Fibroblast of skin of right quadriceps (primary cell): Measurements from ENCODE around the gene SMOC1.
A peak's percentile ranks its signal among the peaks of the same experiment; 100 is the strongest.

Experiments
- DNase-seq: peaks from one replicate; pipeline ENCODE4 v3.0.0-alpha.2; 2013

SMOC1 gene

GRCh38 chr14:69865701-69866365, 13.4 kb upstream of the SMOC1 start:
- no peak for DNase-seq

- no peak for DNase-seq
Observed at GRCh38 chr14:69868363-69868963, 10.8 kb upstream of the SMOC1 start.

- DNase-seq, result no peak
Observed at GRCh38 chr14:69870613-69871012, 8.6 kb upstream of the SMOC1 start.

- DNase-seq, result peak; percentile 4
Observed at GRCh38 chr14:69873877-69874780, 5.1 kb upstream of the SMOC1 start.

- DNase-seq, result no peak
Observed at GRCh38 chr14:69876221-69876847, 2.9 kb upstream of the SMOC1 start.

- DNase-seq, result no peak
Observed at GRCh38 chr14:69876848-69877306, 2.3 kb upstream of the SMOC1 start.

GRCh38 chr14:69877492-69877891, 1.7 kb upstream of the SMOC1 start:
- DNase-seq, result no peak

- no peak for DNase-seq
Observed at GRCh38 chr14:69878251-69878650, 965 bp upstream of the SMOC1 start.

- DNase-seq, result no peak
Observed at GRCh38 chr14:69880044-69880487, 850 bp downstream of the SMOC1 start.

- no peak for DNase-seq
Observed at GRCh38 chr14:69880893-69881292, 1.7 kb downstream of the SMOC1 start.

- no peak for DNase-seq
Observed at GRCh38 chr14:69882116-69882864, 3.1 kb downstream of the SMOC1 start.

GRCh38 chr14:69882915-69883314, 3.7 kb downstream of the SMOC1 start:
- DNase-seq, result no peak

- DNase-seq, result no peak
Observed at GRCh38 chr14:69886453-69887242, 7.4 kb downstream of the SMOC1 start.

- DNase-seq, result no peak
Observed at GRCh38 chr14:69887740-69888657, 8.8 kb downstream of the SMOC1 start.

- DNase-seq, result no peak
Observed at GRCh38 chr14:69891422-69891821, 12.2 kb downstream of the SMOC1 start.

- no peak for DNase-seq
Observed at GRCh38 chr14:69895109-69895508, 15.9 kb downstream of the SMOC1 start.

- DNase-seq, result no peak
Observed at GRCh38 chr14:69896080-69896479, 16.9 kb downstream of the SMOC1 start.

- no peak for DNase-seq
Observed at GRCh38 chr14:69896972-69897371, 17.8 kb downstream of the SMOC1 start.

GRCh38 chr14:69900603-69901002, 21.4 kb downstream of the SMOC1 start:
- DNase-seq, result no peak
